Measurements from ENCODE around the gene ARID4B. TPM values are rescaled to one million over a fixed set of nuclear protein-coding genes. Genes with fewer than 3 reads are reported as not detected.
"Not testable (repeated sequence)": the region's sequence is repeated elsewhere in the genome, so short reads cannot be mapped to it uniquely, and the experiment has no call there.

Gene ARID4B
- total RNA-seq, 1 donor, result 254 TPM

DNA sequence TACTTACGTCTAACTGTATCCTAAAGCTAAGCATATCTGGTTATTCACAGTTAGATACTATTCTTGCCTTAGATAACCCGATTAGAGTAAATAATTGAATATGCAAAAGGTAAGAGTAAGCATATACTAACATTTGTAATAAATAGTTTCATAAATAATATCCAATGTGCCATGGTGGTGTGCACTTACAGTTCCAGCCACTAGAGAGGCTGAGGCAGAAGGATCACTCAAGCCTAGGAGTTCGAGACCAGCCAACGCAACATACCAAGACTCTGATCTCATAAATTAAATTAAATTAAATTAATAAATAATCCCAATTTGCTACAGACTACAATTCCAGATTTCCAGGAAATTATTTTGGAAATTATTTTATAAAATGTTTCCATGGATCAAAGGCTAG, 12.2 kb downstream of the ARID4B start:
- Histone ChIP-seq H3K4me1 (ENCODE audit: insufficient read depth, low read length) (peaks cover 42% of the 10 kb centered on the region), H3K4me3 (ENCODE audit: low read length) (no peak overlapping the region), H3K27me3 (ENCODE audit: insufficient read depth, low read length) (no peaks in the 10 kb centered on the region), H3K9me3 (ENCODE audit: low read depth, low read length) (no peaks in the 10 kb centered on the region)

DNA sequence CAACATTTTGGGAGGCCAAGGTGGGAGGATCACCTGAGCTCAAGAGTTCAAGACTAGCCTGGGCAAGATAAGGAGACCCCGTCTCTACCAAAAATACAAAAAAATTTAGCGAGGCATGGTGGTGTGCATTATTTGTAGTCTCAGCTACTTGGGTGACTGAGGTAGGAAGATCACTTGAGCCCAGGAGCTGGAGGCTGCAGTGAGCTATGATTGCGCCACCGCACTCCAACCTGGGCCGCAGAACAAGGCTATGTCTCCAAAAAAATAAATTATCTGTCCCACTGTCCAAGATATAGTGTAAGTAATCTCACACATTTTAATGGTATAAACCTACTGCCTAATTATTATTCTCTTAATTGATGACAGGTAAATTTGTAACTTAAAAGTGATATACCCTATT, 12.8 kb downstream of the ARID4B start:
- Histone ChIP-seq H3K9me3 (ENCODE audit: low read depth, low read length) (no peaks in the 10 kb centered on the region), H3K4me1 (ENCODE audit: insufficient read depth, low read length) (peaks cover 46% of the 10 kb centered on the region), H3K27me3 (ENCODE audit: insufficient read depth, low read length) (no peaks in the 10 kb centered on the region), H3K4me3 (ENCODE audit: low read length) (no peak overlapping the region)

DNA sequence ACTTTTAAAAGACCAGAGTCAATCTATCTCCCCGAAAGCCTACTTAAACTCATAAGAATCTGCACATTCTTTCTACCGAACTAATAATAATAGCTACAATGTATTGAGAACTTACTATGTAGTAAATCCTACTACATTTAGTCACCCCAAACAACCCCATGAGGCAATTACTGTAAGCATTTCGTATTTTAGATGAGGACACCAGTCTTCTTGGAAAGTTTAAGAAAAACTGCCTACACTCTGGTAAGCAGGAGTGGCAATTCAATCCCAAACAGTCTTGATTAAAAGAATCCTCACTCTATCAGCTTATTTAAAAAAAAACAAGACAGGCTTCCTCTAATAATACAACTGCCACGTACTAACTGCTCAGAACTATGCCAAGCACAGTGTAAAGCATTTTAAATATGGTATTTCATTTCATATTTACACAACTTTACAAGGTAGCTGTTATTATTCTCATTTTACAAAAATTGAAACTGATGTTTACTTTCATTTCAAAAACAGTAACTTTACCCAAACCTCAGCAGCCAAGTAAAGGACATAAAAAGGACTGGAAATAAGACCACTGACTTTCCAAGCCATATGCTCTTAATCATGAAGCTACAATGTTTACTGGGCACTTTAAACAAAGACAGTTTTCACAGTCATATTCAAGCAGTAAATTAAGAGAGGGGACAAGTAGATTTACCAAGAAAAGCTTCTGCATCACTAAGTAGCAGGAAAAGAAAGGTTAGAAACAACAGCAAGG, 13.9 kb downstream of the ARID4B start:
- Histone ChIP-seq H3K4me1 (ENCODE audit: insufficient read depth, low read length) (peaks cover 46% of the 10 kb centered on the region), H3K9me3 (ENCODE audit: low read depth, low read length) (no peaks in the 10 kb centered on the region), H3K4me3 (ENCODE audit: low read length) (no peak overlapping the region), H3K27me3 (ENCODE audit: insufficient read depth, low read length) (no peaks in the 10 kb centered on the region)

DNA sequence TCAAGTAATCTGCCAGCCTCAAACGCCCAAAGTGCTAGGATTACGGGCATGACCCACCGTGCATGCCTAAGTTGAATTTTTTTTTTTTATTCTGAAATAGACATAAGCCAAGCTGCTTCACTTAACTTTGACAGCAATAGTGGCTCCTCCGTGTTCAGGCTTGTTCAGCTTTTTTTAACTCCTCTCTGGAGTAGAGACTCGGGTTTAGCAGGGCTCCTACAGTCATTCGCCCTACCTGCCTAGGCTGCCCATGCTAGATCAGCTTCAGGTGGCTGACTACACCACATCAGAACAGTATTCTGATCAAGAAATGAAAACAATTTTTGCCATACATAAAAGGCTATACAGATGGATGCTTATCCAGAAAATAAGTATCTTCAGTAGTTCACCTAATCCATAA, 14.7 kb downstream of the ARID4B start:
- Histone ChIP-seq H3K27me3 (ENCODE audit: insufficient read depth, low read length) (no peaks in the 10 kb centered on the region), H3K4me3 (ENCODE audit: low read length) (no peak overlapping the region), H3K4me1 (ENCODE audit: insufficient read depth, low read length) (peaks cover 40% of the 10 kb centered on the region), H3K9me3 (ENCODE audit: low read depth, low read length) (no peaks in the 10 kb centered on the region)

DNA sequence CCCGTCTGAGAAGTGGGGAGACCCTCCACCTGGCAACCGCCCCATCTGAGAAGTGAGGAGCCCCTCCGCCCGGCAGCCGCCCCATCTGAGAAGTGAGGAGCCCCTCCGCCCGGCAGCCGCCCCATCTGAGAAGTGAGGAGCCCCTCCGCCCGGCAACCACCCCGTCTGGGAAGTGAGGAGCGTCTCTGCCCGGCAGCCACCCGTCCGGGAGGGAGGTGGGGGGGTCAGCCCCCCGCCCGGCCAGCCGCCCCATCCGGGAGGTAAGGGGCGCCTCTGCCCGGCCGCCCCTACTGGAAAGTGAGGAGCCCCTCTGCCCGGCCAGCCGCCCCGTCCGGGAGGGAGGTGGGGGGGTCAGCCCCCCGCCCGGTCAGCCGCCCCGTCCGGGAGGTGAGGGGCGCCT, 18.8 kb downstream of the ARID4B start:
- H3K4me1 ChIP-seq (ENCODE audit: insufficient read depth, low read length), result peaks cover 36% of the 10 kb centered on the region
- H3K4me3 ChIP-seq (ENCODE audit: low read length); H3K9me3 ChIP-seq (ENCODE audit: low read depth, low read length); H3K27me3 ChIP-seq (ENCODE audit: insufficient read depth, low read length): not testable (repeated sequence)

DNA sequence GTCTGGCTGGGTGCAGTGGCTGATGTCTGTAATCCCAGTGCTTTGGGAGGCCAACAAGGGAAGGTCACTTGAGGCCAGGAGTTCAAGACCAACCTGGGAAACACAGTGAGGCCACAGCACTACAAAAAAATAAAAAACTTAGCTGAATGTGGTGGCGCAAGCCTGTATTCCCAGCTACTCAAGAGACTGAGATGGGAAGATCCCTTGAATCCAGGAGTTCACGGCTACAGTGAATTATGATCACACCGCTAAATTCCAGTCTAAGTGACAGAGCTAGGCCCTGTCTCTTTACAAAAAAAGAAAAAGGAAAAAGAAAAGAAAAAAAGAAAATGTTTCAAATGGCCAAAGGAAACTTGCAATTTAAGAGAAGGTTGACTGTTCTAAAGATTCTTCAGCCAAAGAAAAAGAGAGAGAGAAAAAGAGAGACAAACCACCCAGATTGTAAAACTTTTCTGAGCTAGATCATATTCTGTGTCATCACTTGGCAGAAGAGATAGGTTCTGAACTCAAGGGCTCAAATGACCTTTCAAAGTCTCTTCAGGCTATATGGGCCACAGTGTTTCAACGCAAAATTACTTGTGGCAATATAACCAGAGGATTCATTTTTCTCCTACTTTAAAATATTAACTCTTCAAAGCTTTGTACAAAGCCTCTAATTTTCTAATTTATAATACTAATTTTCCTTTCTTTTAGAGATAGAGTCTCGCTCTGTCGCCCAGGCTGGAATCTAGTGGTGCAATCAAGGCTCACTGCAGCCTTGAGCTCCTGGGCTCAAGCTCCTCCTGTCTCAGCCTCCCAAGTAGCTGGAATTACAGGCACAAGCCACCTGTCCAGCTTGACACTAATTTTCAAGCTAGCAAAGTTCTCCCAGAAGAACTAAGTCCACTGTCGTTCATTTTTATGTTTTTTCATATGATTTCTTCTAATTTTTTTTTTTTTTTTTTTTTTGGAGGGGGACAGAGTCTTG, 20.5 kb downstream of the ARID4B start:
- Histone ChIP-seq H3K9me3 (ENCODE audit: low read depth, low read length) (no peaks in the 10 kb centered on the region), H3K4me3 (ENCODE audit: low read length) (no peak overlapping the region), H3K27me3 (ENCODE audit: insufficient read depth, low read length) (no peaks in the 10 kb centered on the region), H3K4me1 (ENCODE audit: insufficient read depth, low read length) (peaks cover 30% of the 10 kb centered on the region)

DNA sequence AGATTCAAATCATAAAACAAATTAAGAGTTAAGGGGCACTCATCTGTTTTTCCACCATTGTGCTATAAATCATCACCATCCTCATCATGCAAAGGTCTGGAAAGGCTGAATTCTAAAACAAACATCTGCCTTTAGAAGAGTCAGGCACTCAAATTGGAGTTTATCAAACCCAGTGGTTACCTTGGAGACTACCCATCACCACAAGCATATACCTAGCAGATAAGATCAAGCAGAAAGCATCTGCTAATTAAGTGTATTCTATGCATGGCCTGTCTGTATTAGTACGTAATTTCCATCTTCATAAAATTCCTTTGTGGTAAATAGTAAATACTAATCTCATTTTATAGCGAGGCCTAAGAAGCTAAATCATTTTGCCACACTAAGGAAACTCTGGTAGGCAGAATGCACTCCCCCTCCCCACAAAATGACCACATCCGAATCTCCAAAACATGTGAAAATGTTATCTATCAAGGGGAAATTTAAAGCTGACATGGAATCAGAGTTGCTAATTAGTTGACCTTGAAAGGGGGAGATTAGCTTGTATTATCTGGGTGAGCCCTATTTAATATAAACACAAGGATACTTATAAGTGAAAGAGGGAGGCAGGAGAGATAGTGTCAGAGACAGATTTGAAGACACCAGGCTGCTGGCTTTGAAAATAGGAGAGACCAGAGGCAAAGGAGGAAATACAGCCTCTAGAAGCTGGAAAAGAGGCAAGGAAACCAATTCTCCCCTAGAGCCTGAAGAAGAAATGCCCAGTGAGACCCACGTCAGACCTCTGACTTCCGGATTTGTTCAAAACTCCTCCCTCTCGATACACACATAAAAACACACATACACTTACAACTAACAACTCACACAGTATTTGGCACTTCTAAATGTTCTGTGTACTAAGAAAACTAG, 23.2 kb downstream of the ARID4B start:
- Histone ChIP-seq H3K27me3 (ENCODE audit: insufficient read depth, low read length) (no peaks in the 10 kb centered on the region), H3K4me3 (ENCODE audit: low read length) (no peak overlapping the region), H3K9me3 (ENCODE audit: low read depth, low read length) (no peaks in the 10 kb centered on the region), H3K4me1 (ENCODE audit: insufficient read depth, low read length) (peaks cover 35% of the 10 kb centered on the region)

DNA sequence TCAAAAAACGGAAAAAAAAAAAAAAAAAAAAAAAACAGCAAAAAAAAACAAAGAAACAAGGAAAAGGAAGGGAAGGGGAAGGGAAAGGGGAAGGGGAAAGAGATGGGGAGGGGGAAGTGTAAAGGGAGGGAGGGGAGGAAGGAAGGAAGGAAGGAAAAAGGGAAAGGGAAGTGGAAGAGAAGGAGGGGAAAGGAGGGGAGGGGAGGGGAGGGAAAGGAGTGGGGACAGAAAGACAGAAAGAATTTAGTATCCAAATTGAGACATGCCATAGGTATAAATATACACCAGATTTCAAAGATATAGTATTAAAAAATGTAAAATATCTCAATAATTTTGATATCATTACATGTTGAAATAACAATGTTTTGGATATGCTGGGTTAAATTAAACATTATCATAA, 25.8 kb downstream of the ARID4B start:
- H3K4me1 ChIP-seq (ENCODE audit: insufficient read depth, low read length), result peaks cover 48% of the 10 kb centered on the region
- H3K4me3 ChIP-seq (ENCODE audit: low read length), result no peak overlapping the region
- H3K9me3 ChIP-seq (ENCODE audit: low read depth, low read length), result no peaks in the 10 kb centered on the region
- no peaks in the 10 kb centered on the region for H3K27me3 ChIP-seq (ENCODE audit: insufficient read depth, low read length)

DNA sequence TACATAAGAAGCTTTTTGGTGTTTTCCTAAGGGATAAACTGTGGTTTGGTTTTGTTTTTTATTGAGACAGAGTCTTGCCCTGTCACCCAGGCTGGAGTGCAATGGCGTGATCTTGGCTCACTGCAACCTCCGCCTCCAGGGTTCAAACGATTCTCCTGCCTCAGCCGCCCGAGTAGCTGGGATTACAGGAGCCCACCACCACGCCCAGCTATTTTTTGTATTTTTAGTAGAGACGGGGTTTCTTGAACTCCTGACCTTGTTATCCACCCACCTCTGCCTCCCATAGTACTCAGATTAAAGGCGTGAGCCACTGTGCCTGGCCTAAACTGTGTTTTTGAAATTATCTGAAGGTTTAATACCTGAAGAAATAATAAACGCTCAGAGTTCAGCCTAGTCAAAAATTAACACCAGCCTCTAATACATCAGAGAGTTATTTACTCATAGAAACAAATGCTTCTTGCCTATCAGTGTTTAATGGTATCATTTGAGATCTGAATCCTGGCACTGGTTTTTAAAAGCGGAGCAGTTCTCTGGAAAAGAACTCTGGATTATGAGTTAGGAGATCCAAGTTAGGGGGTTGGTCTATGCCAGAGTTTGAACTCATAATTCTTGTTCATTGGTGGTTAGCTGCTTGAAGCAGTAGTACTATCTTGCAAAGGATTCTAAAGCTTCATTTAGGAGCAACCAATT, 28.7 kb downstream of the ARID4B start:
- Histone ChIP-seq H3K27me3 (ENCODE audit: insufficient read depth, low read length) (no peaks in the 10 kb centered on the region), H3K9me3 (ENCODE audit: low read depth, low read length) (no peaks in the 10 kb centered on the region), H3K4me3 (ENCODE audit: low read length) (no peak overlapping the region), H3K4me1 (ENCODE audit: insufficient read depth, low read length) (peaks cover 42% of the 10 kb centered on the region)

DNA sequence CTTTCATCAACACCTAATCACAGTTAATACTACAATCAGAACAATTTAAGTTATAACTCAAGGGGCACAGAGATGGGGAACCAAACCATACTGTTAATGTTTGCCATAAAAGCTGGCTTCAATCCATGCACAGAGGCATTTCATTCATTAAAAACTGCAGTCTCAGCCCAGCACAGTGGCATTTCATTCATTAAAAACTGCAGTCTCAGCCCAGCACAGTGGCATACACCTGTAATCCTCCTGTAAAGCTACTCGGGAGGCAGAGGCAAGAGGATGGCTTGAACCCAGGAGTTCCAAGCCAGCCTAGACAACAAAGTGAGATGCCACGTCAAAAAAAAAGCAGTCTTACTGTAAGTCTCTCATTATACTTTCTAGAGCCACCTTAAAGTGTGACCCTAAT, 29.2 kb downstream of the ARID4B start:
- peaks cover 39% of the 10 kb centered on the region for H3K4me1 ChIP-seq (ENCODE audit: insufficient read depth, low read length)
- H3K27me3 ChIP-seq (ENCODE audit: insufficient read depth, low read length), result no peaks in the 10 kb centered on the region
- no peaks in the 10 kb centered on the region for H3K9me3 ChIP-seq (ENCODE audit: low read depth, low read length)
- H3K4me3 ChIP-seq (ENCODE audit: low read length), result no peak overlapping the region

DNA sequence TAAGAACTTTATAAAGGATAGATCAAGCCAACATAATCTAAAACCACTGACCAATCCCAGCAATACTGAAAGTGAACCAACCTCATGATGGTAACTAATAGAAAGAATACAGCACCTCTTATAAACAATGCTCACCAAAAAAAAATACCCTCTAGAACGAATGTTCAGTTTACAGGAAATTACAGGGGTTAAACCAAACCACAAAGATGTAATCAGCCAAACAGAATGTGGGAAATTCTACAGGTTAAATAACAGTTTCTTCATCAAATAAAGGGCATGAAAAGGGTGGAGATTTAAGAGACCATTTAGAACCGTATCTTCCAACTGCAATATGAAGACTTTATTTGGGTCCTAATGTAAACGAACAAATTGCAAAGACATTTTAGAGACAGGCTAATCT, 30.4 kb downstream of the ARID4B start:
- no peaks in the 10 kb centered on the region for H3K27me3 ChIP-seq (ENCODE audit: insufficient read depth, low read length)
- H3K9me3 ChIP-seq (ENCODE audit: low read depth, low read length), result no peaks in the 10 kb centered on the region
- H3K4me3 ChIP-seq (ENCODE audit: low read length), result no peak overlapping the region
- peaks cover 40% of the 10 kb centered on the region for H3K4me1 ChIP-seq (ENCODE audit: insufficient read depth, low read length)

DNA sequence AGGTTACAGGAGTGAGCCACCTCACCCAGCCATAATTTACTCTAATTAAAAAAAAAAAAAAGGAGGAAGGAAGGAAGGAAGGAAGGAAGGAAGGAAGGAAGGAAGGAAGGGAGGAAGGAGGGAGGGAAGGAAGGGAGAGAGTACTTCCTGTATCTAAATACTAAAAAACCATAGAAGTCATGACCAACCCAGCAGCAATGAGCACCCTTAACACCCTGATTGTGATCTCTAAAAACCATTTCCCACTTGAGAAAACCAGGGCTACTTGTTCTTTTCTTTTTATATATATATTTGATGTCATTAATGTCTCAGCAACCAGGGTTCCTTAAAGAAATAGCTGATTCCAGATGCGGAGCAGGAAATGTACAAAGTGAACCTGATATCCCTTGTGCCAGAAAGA, 31.2 kb downstream of the ARID4B start:
- no peak overlapping the region for H3K4me3 ChIP-seq (ENCODE audit: low read length)
- no peaks in the 10 kb centered on the region for H3K27me3 ChIP-seq (ENCODE audit: insufficient read depth, low read length)
- peaks cover 43% of the 10 kb centered on the region for H3K4me1 ChIP-seq (ENCODE audit: insufficient read depth, low read length)
- H3K9me3 ChIP-seq (ENCODE audit: low read depth, low read length), result no peaks in the 10 kb centered on the region

DNA sequence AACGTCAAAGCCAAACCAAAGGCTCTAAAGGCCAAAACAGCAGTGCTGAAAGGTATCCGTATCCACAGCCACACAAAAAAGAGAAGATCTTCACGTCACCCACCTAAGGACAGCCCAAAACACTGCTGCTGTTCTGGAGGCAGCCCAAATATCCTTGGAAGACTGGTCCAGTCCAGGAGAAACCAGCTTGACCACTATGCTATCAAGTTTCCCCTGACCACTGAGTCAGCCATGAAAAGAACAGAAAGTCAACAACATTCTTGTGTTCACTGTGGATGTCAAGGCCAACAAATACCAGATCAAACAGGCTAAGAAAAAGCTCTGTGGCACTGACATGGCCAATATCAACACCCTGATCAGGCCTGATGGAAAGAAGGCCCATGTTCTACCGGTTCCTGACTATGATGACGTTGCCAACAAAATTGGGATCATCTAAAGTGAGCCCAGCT, 32.1 kb downstream of the ARID4B start:
- Histone ChIP-seq H3K4me1 (ENCODE audit: insufficient read depth, low read length) (peaks cover 43% of the 10 kb centered on the region), H3K9me3 (ENCODE audit: low read depth, low read length) (no peaks in the 10 kb centered on the region), H3K27me3 (ENCODE audit: insufficient read depth, low read length) (no peaks in the 10 kb centered on the region), H3K4me3 (ENCODE audit: low read length) (no peak overlapping the region)

DNA sequence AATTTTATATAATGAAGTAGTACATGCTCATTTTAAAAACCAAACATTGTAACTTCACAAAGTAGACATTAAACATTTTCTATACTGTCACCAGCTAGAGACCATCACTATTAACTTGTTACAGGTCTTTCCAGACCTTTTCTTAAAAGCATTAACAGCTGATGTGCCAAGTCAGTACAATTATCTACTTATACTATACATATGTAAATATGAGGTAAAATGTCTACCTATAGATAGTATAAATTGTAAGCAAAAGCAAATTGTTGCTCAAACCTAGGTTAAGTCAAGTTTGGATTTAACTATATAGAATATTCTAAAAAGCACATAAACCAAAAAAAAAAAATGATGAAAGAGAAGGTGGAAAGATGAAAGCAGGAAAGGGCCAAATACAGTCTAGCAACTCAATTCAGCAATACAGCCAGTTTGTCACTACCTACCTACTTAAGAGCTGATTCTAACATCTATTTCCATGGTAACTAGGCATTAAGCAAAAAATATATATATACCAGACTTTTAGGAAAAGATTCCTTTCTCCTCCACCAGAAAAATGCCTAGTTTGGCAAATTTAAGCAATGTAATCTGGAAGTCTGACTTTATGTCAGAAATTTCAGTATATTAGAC, 34.5 kb downstream of the ARID4B start:
- Histone ChIP-seq H3K4me3 (ENCODE audit: low read length) (no peak overlapping the region), H3K27me3 (ENCODE audit: insufficient read depth, low read length) (no peaks in the 10 kb centered on the region), H3K9me3 (ENCODE audit: low read depth, low read length) (no peaks in the 10 kb centered on the region), H3K4me1 (ENCODE audit: insufficient read depth, low read length) (peaks cover 36% of the 10 kb centered on the region)
